ENCODE data around the gene FGD4. TPM values are rescaled to one million over a fixed set of nuclear protein-coding genes. Genes with fewer than 3 reads are reported as not detected.
A peak's percentile ranks its signal among the peaks of the same experiment; 100 is the strongest.

The FGD4 gene
- total RNA-seq, 1 donor from 2014 or later: 11.0 TPM

DNA sequence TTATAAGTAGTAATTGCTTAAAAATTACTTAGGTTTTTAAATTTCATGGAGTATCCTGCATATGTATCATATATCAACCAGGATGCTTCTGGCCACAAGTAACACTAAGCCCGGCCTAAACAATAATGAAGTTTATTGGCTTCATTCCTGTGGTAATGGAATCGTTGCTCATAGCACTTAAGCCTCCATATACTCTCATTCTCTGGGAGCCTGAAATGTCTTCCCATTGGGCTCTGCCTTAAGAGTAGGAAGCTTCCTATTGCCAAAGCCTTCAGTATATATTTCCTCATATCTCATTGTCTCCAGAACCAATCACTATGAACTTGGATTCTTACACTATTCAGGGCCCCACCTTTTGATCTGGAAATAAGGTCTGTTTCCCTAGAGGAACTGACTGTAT is 195.9 kb downstream of the FGD4 start:
- H3K36me3 ChIP-seq (ENCODE audit: control insufficient read depth, insufficient read depth, low read length): peaks cover 1% of the 10 kb centered on the region
- TF ChIP-seq, protein P1, sequence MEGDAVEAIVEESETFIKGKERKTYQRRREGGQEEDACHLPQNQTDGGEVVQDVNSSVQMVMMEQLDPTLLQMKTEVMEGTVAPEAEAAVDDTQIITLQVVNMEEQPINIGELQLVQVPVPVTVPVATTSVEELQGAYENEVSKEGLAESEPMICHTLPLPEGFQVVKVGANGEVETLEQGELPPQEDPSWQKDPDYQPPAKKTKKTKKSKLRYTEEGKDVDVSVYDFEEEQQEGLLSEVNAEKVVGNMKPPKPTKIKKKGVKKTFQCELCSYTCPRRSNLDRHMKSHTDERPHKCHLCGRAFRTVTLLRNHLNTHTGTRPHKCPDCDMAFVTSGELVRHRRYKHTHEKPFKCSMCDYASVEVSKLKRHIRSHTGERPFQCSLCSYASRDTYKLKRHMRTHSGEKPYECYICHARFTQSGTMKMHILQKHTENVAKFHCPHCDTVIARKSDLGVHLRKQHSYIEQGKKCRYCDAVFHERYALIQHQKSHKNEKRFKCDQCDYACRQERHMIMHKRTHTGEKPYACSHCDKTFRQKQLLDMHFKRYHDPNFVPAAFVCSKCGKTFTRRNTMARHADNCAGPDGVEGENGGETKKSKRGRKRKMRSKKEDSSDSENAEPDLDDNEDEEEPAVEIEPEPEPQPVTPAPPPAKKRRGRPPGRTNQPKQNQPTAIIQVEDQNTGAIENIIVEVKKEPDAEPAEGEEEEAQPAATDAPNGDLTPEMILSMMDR (IDR thresholded peaks at IDR 0.05; ENCODE audit: insufficient read depth, low read length, poor library complexity, severe bottlenecking): no peak
- no peak overlapping the region for H3K4me3 ChIP-seq (ENCODE audit: low read depth, low read length)
- DNase-seq (ENCODE audit: low read depth): peak; percentile 16
- H3K27me3 ChIP-seq (ENCODE audit: control insufficient read depth, insufficient read depth, low read length): no peaks in the 10 kb centered on the region

DNA sequence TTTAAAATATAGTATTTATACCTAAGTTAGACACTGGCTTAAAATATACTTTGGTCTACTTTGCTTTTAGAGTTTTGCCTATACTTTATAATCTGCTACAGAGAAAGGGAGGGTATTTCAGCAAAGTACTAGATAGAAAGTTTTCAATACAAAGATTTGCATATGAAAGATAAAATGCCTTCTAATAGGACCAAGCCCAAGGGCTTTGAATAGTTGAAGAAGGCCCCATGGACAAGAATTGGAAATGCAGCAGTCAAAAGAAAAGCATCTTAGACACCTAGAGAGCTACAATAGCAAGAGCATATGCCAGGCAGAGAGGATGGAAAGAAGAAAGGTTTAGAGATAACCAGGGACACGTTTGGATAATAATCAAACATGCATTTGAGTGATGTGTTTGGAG is 196.7 kb downstream of the FGD4 start:
- TF ChIP-seq, protein P1 (IDR thresholded peaks at IDR 0.05; ENCODE audit: insufficient read depth, low read length, poor library complexity, severe bottlenecking): no peak

GRCh38 chr12:32598688-32599087 is 199.3 kb downstream of the FGD4 start:
- H3K4me3 ChIP-seq (ENCODE audit: low read depth, low read length): no peak overlapping the region
- H3K36me3 ChIP-seq (ENCODE audit: control insufficient read depth, insufficient read depth, low read length): peaks cover 1% of the 10 kb centered on the region
- H3K27me3 ChIP-seq (ENCODE audit: control insufficient read depth, insufficient read depth, low read length): no peaks in the 10 kb centered on the region
- TF ChIP-seq, protein P1 (IDR thresholded peaks at IDR 0.05; ENCODE audit: insufficient read depth, low read length, poor library complexity, severe bottlenecking): no peak
- DNase-seq (ENCODE audit: low read depth): no peak

More for the DNA sequence above, 196.7 kb downstream of the FGD4 start:
- Histone ChIP-seq H3K27me3 (ENCODE audit: control insufficient read depth, insufficient read depth, low read length) (no peaks in the 10 kb centered on the region), H3K4me3 (ENCODE audit: low read depth, low read length) (no peak overlapping the region), H3K36me3 (ENCODE audit: control insufficient read depth, insufficient read depth, low read length) (peaks cover 1% of the 10 kb centered on the region)
- DNase-seq (ENCODE audit: low read depth): no peak

DNA sequence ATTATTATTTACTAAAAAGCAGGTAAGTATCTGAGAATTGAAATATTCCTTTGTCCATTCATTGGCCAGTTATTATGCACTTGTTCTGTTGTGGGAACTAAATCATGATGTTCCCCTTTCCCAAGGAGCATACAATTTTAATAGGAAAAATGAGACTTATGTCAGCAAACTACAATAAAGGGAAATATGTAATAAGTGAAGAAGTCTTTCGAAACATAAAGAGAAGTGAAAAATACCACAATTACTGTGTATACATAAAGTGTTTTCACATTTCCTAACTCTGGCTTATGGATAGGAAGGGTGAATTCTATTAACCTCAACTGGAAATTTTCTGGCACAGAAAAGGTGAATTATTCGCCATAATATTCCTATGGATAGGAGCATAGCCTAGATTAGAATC is 201.3 kb downstream of the FGD4 start:
- Histone ChIP-seq H3K4me3 (ENCODE audit: low read depth, low read length) (no peak overlapping the region), H3K36me3 (ENCODE audit: control insufficient read depth, insufficient read depth, low read length) (no peaks in the 10 kb centered on the region), H3K27me3 (ENCODE audit: control insufficient read depth, insufficient read depth, low read length) (no peaks in the 10 kb centered on the region)
- TF ChIP-seq, protein P1 (IDR thresholded peaks at IDR 0.05; ENCODE audit: insufficient read depth, low read length, poor library complexity, severe bottlenecking): no peak
- DNase-seq (ENCODE audit: low read depth): no peak

DNA sequence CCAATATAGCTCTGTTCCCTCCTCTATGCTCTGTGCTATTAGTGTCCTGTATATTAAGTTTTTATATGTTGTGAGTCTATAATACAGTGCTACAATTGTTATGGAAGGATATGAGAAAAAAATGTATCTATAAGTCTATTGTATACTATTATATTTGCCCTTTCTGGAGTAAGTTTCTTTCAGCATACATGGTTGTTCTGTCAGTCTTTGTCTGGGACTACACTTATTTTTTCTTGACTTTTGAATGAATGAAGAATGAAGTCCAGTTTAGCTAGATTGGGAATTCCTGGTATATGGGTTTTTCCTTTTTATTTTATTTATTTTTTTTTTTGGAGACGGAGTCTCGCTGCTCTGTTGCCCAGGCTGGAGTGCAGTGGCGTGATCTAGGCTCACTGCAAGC is 203.7 kb downstream of the FGD4 start:
- Histone ChIP-seq H3K4me3 (ENCODE audit: low read depth, low read length) (no peak overlapping the region), H3K36me3 (ENCODE audit: control insufficient read depth, insufficient read depth, low read length) (no peaks in the 10 kb centered on the region), H3K27me3 (ENCODE audit: control insufficient read depth, insufficient read depth, low read length) (no peaks in the 10 kb centered on the region)
- no peak for DNase-seq (ENCODE audit: low read depth)
- TF ChIP-seq, protein P1 (IDR thresholded peaks at IDR 0.05; ENCODE audit: insufficient read depth, low read length, poor library complexity, severe bottlenecking): no peak

GRCh38 chr12:32603858-32604257 is 204.5 kb downstream of the FGD4 start:
- TF ChIP-seq, protein P1 (IDR thresholded peaks at IDR 0.05; ENCODE audit: insufficient read depth, low read length, poor library complexity, severe bottlenecking): no peak
- Histone ChIP-seq H3K36me3 (ENCODE audit: control insufficient read depth, insufficient read depth, low read length) (no peaks in the 10 kb centered on the region), H3K4me3 (ENCODE audit: low read depth, low read length) (no peak overlapping the region), H3K27me3 (ENCODE audit: control insufficient read depth, insufficient read depth, low read length) (no peaks in the 10 kb centered on the region)
- DNase-seq (ENCODE audit: low read depth): no peak

Data from kidney epithelial cell (primary cell).